ENCODE measurements around the gene LARGE1.
A peak's percentile ranks its signal among the peaks of the same experiment; 100 is the strongest.

GRCh38 chr22:33579448-33580093 is 340.7 kb downstream of the LARGE1 start:
- TF ChIP-seq POLR2A (IDR thresholded peaks at IDR 0.05) = no peak
- peak; percentile 60 to 87 (median 82) for TF ChIP-seq CTCF (IDR thresholded peaks at IDR 0.05 in 8 of 11, conservative IDR thresholded peaks at IDR 0.05 in 3 of 11)
